ENCODE data around the gene TSR3. TPM values are rescaled to one million over a fixed set of nuclear protein-coding genes. Genes with fewer than 3 reads are reported as not detected.

TSR3 gene
- total and polyA plus RNA-seq, 2 of the 13 experiments (the other 11 are each of a cell fraction or from before 2014, with no cell fraction given), result 24.2 to 51.0 TPM

GRCh38 chr16:1308977-1309885 is 42.4 kb downstream of the TSR3 start, which contains the start of gene UBE2I (continued):
- TF ChIP-seq CSRNP2 (CRISPR knock-in tag; conservative IDR thresholded peaks at IDR 0.05; ENCODE audit: low read depth), result no peak
- TF ChIP-seq REST (IDR thresholded peaks at IDR 0.05; ENCODE audit: borderline replicate concordance in 1 of 2, low read depth in 1 of 2, low read length in 2 of 2), result no peak
- peak; percentile 81 for TF ChIP-seq THAP11 (CRISPR knock-in tag; IDR thresholded peaks at IDR 0.05)
- peak; percentile 70; the same call in 1 of the 2 replicates for TF ChIP-seq TEF (CRISPR knock-in tag; IDR thresholded peaks at IDR 0.05)
- peak; percentile 59; the same call in 1 of the 2 replicates for TF ChIP-seq HES4 (CRISPR knock-in tag; IDR thresholded peaks at IDR 0.05; ENCODE audit: borderline replicate concordance)
- peak; percentile 75; the same call in 1 of the 2 replicates for TF ChIP-seq GABPB1 (CRISPR knock-in tag; IDR thresholded peaks at IDR 0.05)
- TF ChIP-seq MAFF (IDR thresholded peaks at IDR 0.05; ENCODE audit: low read depth, low read length), result no peak
- peak; percentile 83; the same call in 1 of the 2 replicates for TF ChIP-seq ATF1 (CRISPR knock-in tag; IDR thresholded peaks at IDR 0.05)
- peak; percentile 80; the same call in 1 of the 2 replicates for TF ChIP-seq GZF1 (CRISPR knock-in tag; IDR thresholded peaks at IDR 0.05)
- TF ChIP-seq ZBTB44 (CRISPR knock-in tag; IDR thresholded peaks at IDR 0.05), result no peak
- peak; percentile 78 for TF ChIP-seq ZNF205 (CRISPR knock-in tag; IDR thresholded peaks at IDR 0.05)
- TF ChIP-seq MTF2 (CRISPR knock-in tag; IDR thresholded peaks at IDR 0.05; ENCODE audit: borderline replicate concordance), result no peak
- peak; percentile 90 for TF ChIP-seq KAT8 (CRISPR knock-in tag; IDR thresholded peaks at IDR 0.05)
- TF ChIP-seq ZBTB38 (CRISPR knock-in tag; IDR thresholded peaks at IDR 0.05), result no peak
- no peak for TF ChIP-seq ZNF780A (CRISPR knock-in tag; IDR thresholded peaks at IDR 0.05)
- TF ChIP-seq ARNT (IDR thresholded peaks at IDR 0.05), result no peak
- TF ChIP-seq SRSF1 (optimal IDR thresholded peaks at IDR 0.05; ENCODE audit: low read depth, low read length), result no peak
- 0 out of 2 replicates have a peak, but pooled peaks have one; percentile 30 for TF ChIP-seq ZMYM2 (CRISPR knock-in tag; IDR thresholded peaks at IDR 0.05)
- TF ChIP-seq NFKBIZ (CRISPR knock-in tag; IDR thresholded peaks at IDR 0.05), result peak; percentile 57; the same call in 1 of the 2 replicates
- TF ChIP-seq PHF20 (CRISPR knock-in tag; IDR thresholded peaks at IDR 0.05), result peak; percentile 83
- TF ChIP-seq NR2F6 (IDR thresholded peaks at IDR 0.05), result no peak
- TF ChIP-seq NR2F6 (CRISPR knock-in tag; IDR thresholded peaks at IDR 0.05), result no peak
- TF ChIP-seq ZNF264 (CRISPR knock-in tag; IDR thresholded peaks at IDR 0.05), result no peak
- TF ChIP-seq SALL1 (CRISPR knock-in tag; IDR thresholded peaks at IDR 0.05), result peak; percentile 88
